HG02759 (cell line): ENCODE results near the gene FBXL15.

ENCODE experiments used
- ATAC-seq: cut with Tn5 transposase; IDR thresholded peaks from one replicate; pipeline ENCODE4 v1.9.1; 2021; ENCODE audit warnings: mild to moderate bottlenecking, moderate library complexity; ENCODE audit not compliant: unreplicated experiment

The FBXL15 gene

GRCh38 chr10:102424916-102425315, 4.3 kb downstream of the FBXL15 start:
- no peak for ATAC-seq

GRCh38 chr10:102425444-102425843, 4.8 kb downstream of the FBXL15 start:
- no peak for ATAC-seq

GRCh38 chr10:102426803-102427287, 6.2 kb downstream of the FBXL15 start:
- no peak for ATAC-seq

- ATAC-seq: no peak
Measured at GRCh38 chr10:102429468-102429867, 8.8 kb downstream of the FBXL15 start.

GRCh38 chr10:102431452-102432124, 11.0 kb downstream of the FBXL15 start:
- no peak for ATAC-seq

- peak; percentile 84 for ATAC-seq
Measured at GRCh38 chr10:102432162-102432950, 11.7 kb downstream of the FBXL15 start, which contains the start of gene CUEDC2. TSS of gene CUEDC2 (minus strand) at chr10:102432574. CDS start at chr10:102425188, 7,386 bp downstream.

GRCh38 chr10:102433619-102434046, 13.0 kb downstream of the FBXL15 start:
- no peak for ATAC-seq

- ATAC-seq: no peak
Measured at GRCh38 chr10:102434394-102435132, 13.9 kb downstream of the FBXL15 start.

GRCh38 chr10:102435133-102435497, 14.5 kb downstream of the FBXL15 start:
- no peak for ATAC-seq

GRCh38 chr10:102435529-102436233, 15.0 kb downstream of the FBXL15 start:
- no peak for ATAC-seq

- ATAC-seq: no peak
Measured at GRCh38 chr10:102436312-102436711, 15.7 kb downstream of the FBXL15 start.

GRCh38 chr10:102437515-102437914, 16.9 kb downstream of the FBXL15 start:
- ATAC-seq: no peak

- no peak for ATAC-seq
Measured at GRCh38 chr10:102438374-102438773, 17.7 kb downstream of the FBXL15 start.

- no peak for ATAC-seq
Measured at GRCh38 chr10:102444851-102445250, 24.2 kb downstream of the FBXL15 start.

GRCh38 chr10:102449321-102450123, 28.9 kb downstream of the FBXL15 start:
- peak; percentile 56 for ATAC-seq

GRCh38 chr10:102450124-102450373, 29.4 kb downstream of the FBXL15 start:
- ATAC-seq: peak; percentile 3

GRCh38 chr10:102450374-102451104, 29.9 kb downstream of the FBXL15 start:
- ATAC-seq: peak; percentile 83

GRCh38 chr10:102451105-102451969, 30.7 kb downstream of the FBXL15 start, which contains the start of gene C10orf95:
TSS of gene C10orf95 (minus strand) at chr10:102451543. CDS start at chr10:102451093, 450 bp downstream.
- ATAC-seq: no peak
